Naive thymus-derived CD4-positive, alpha-beta T cell (primary cell): Measurements from ENCODE around the gene RFX3. TPM values are rescaled to one million over a fixed set of nuclear protein-coding genes. Genes with fewer than 3 reads are reported as not detected.
A peak's percentile ranks its signal among the peaks of the same experiment; 100 is the strongest.
"Not testable (repeated sequence)": the region's sequence is repeated elsewhere in the genome, so short reads cannot be mapped to it uniquely, and the experiment has no call there.

ENCODE experiments used
- ATAC-seq: fragments of 150-1000 bp; cut with Tn5 transposase; 2 replicates; pipeline ENCODE4 v1.10.0; 2021; ENCODE audit warnings: mild to moderate bottlenecking, moderate library complexity
- CTCF ChIA-PET: fragments of 350-600 bp; sonication (Branson Sonifier 250); formaldehyde crosslinking; loops from one replicate; lab custom pipeline; 2021; ENCODE audit warnings: antibody characterized with exemption; lab: Charles Lee
- POLR2A ChIA-PET: fragments of 350-600 bp; sonication (Branson Sonifier 250); formaldehyde crosslinking; loops from one replicate; lab custom pipeline; 2021; ENCODE audit warnings: antibody characterized with exemption, inconsistent platforms; lab: Charles Lee
- DNase-seq, 9 donors: peaks; one replicate each; pipeline versions ENCODE4 v3.0.0 to v3.0.0-alpha.2; 2020 to 2022; ENCODE audit warnings: mixed read lengths in 1 of 9
- H3K27ac ChIP-seq: one replicate; pipeline ENCODE4 v1.7.0; 2013; ENCODE audit warnings: mild to moderate bottlenecking, low read depth, low read length, moderate library complexity
- H3K27me3 ChIP-seq, 2 donors: one replicate each; pipeline ENCODE4 v1.7.0; 2013; ENCODE audit warnings: low read length in 2 of 2, mild to moderate bottlenecking in 2 of 2, moderate library complexity in 2 of 2; ENCODE audit not compliant: control insufficient read depth in 2 of 2, insufficient read depth in 2 of 2
- H3K36me3 ChIP-seq, 3 experiments: 1 replicate in 2 of 3; 2 replicates in 1 of 3; pipeline ENCODE4 v1.7.0; 2013; ENCODE audit warnings: low read length in 3 of 3, mild to moderate bottlenecking in 3 of 3, moderate library complexity in 1 of 3; ENCODE audit not compliant: insufficient read depth in 3 of 3, control insufficient read depth in 2 of 3
- H3K4me1 ChIP-seq, 2 donors: one replicate each; pipeline ENCODE4 v1.7.0; 2013; ENCODE audit warnings: low read length in 2 of 2, mild to moderate bottlenecking in 2 of 2, moderate library complexity in 1 of 2; ENCODE audit not compliant: control insufficient read depth in 2 of 2, insufficient read depth in 2 of 2
- H3K4me3 ChIP-seq: 2 replicates; pipeline ENCODE4 v1.7.0; 2013; ENCODE audit warnings: mild to moderate bottlenecking, low read length
- H3K9me3 ChIP-seq, 3 experiments: 1 replicate in 2 of 3; 2 replicates in 1 of 3; pipeline ENCODE4 v1.7.0; 2013; ENCODE audit warnings: low read length in 3 of 3; ENCODE audit not compliant: control insufficient read depth in 2 of 3
- H3K27ac Mint-ChIP-seq, 9 donors: one replicate each; pipeline ENCODE4 v1.8.0; 2020 to 2022; ENCODE audit warnings: mixed read lengths in 9 of 9, mild to moderate bottlenecking in 8 of 9, moderate library complexity in 5 of 9, inconsistent platforms in 2 of 9
- H3K27me3 Mint-ChIP-seq, 5 donors: one replicate each; pipeline ENCODE4 v1.8.0; 2021 to 2022; ENCODE audit warnings: mixed read lengths in 5 of 5, mild to moderate bottlenecking in 1 of 5
- H3K36me3 Mint-ChIP-seq, 5 donors: one replicate each; pipeline ENCODE4 v1.8.0; 2020 to 2022; ENCODE audit warnings: mixed read lengths in 5 of 5, mild to moderate bottlenecking in 3 of 5, inconsistent platforms in 1 of 5
- H3K4me1 Mint-ChIP-seq, 7 donors: one replicate each; pipeline ENCODE4 v1.8.0; 2020 to 2022; ENCODE audit warnings: mixed read lengths in 7 of 7, mild to moderate bottlenecking in 3 of 7, inconsistent platforms in 1 of 7
- H3K4me3 Mint-ChIP-seq, 10 donors: one replicate each; pipeline ENCODE4 v1.8.0; 2020 to 2022; ENCODE audit warnings: mild to moderate bottlenecking in 10 of 10, mixed read lengths in 10 of 10, moderate library complexity in 6 of 10, inconsistent platforms in 2 of 10
- H3K9me3 Mint-ChIP-seq, 11 donors: one replicate each; pipeline ENCODE4 v1.8.0; 2020 to 2022; ENCODE audit warnings: mixed read lengths in 11 of 11, mild to moderate bottlenecking in 4 of 11, inconsistent platforms in 1 of 11, moderate library complexity in 1 of 11
- intact Hi-C, 2 donors: fragments of 100-400 bp; cut with micrococcal nuclease; formaldehyde crosslinking; loops; one replicate each; pipeline ENCODE4 v1.15.1; 2023
- polyA plus RNA-seq, 2 donors: library from polyadenylated mRNA; unstranded; fragments of 300-500 nt; fragmentation: Illumina TruSeq; gene quantifications; one replicate each; pipeline ENCODE4 v1.2.3, GENCODE V29; 2021
- total RNA-seq, 6 experiments: library from RNA in 5 of 6; stranded (reverse) in 5 of 6; gene quantifications; 1 replicate in 5 of 6; 2 replicates in 1 of 6; pipeline ENCODE4 v1.2.3 and lab custom pipeline; 2021 to 2026

The RFX3 gene
- total and polyA plus RNA-seq, 7 experiments from 2014 or later, result 6.2 to 31.7 (median 24.7) TPM

- ATAC-seq, result no peak
- Histone ChIP-seq H3K4me3 (no peak overlapping the region), H3K4me1 (no peaks in the 10 kb centered on the region), H3K27ac (no peak overlapping the region), H3K9me3 (no peaks in the 10 kb centered on the region), H3K27me3 (no peaks in the 10 kb centered on the region), H3K36me3 (no peaks in the 10 kb centered on the region)
- H3K27me3 Mint-ChIP-seq, result no peaks in the 10 kb centered on the region
- no peak overlapping the region for H3K4me3 Mint-ChIP-seq
- no peak for DNase-seq
- H3K4me1 Mint-ChIP-seq, result peaks cover 0 to 9% (median 0%) of the 10 kb centered on the region in 7 donors
- H3K27ac Mint-ChIP-seq, result no peak overlapping the region
- POLR2A ChIA-PET, result no interaction called here
- CTCF ChIA-PET, result no interaction called here
- intact Hi-C loops, result no loop called here
- H3K9me3 Mint-ChIP-seq, result peaks cover 0 to 5% (median 0%) of the 10 kb centered on the region in 11 donors
- peaks cover 0 to 43% (median 20%) of the 10 kb centered on the region in 5 donors for H3K36me3 Mint-ChIP-seq
Observed at GRCh38 chr9:3323714-3324113, 202.1 kb downstream of the RFX3 start.

GRCh38 chr9:3321186-3321585 lies 204.6 kb downstream of the RFX3 start:
- ATAC-seq, result no peak
- peak overlapping the region in 1 of 9 donors; percentile 41 for H3K27ac Mint-ChIP-seq

GRCh38 chr9:3312595-3312994 lies 213.2 kb downstream of the RFX3 start:
- Mint-ChIP-seq H3K9me3 (peaks cover 0 to 11% (median 2%) of the 10 kb centered on the region in 11 donors), H3K4me1 (peaks cover 0 to 18% (median 7%) of the 10 kb centered on the region in 7 donors), H3K36me3 (peaks cover 0 to 68% (median 31%) of the 10 kb centered on the region in 5 donors)
- DNase-seq, H3K27me3 ChIP-seq, H3K27me3 Mint-ChIP-seq, POLR2A ChIA-PET, H3K36me3 ChIP-seq, H3K9me3 ChIP-seq, H3K4me3 ChIP-seq, H3K27ac Mint-ChIP-seq, H3K4me3 Mint-ChIP-seq, H3K27ac ChIP-seq, H3K4me1 ChIP-seq, intact Hi-C loops, CTCF ChIA-PET, ATAC-seq: not testable (repeated sequence)

More at GRCh38 chr9:3321186-3321585, 204.6 kb downstream of the RFX3 start:
- intact Hi-C loops, result no loop called here
- ChIA-PET CTCF (no interaction called here), POLR2A (no interaction called here)
- no peaks in the 10 kb centered on the region for H3K36me3 ChIP-seq
- Mint-ChIP-seq H3K4me1 (peaks cover 0 to 9% (median 0%) of the 10 kb centered on the region in 7 donors), H3K36me3 (peaks cover 0 to 43% (median 32%) of the 10 kb centered on the region in 5 donors), H3K9me3 (peaks cover 0 to 16% (median 0%) of the 10 kb centered on the region in 11 donors), H3K27me3 (no peaks in the 10 kb centered on the region), H3K4me3 (no peak overlapping the region)
- no peaks in the 10 kb centered on the region for H3K9me3 ChIP-seq
- DNase-seq, result no peak
- H3K27ac ChIP-seq, result no peak overlapping the region
- no peaks in the 10 kb centered on the region for H3K4me1 ChIP-seq
- H3K27me3 ChIP-seq, result no peaks in the 10 kb centered on the region
- no peak overlapping the region for H3K4me3 ChIP-seq

- Mint-ChIP-seq H3K4me3 (no peak overlapping the region), H3K27me3 (no peaks in the 10 kb centered on the region), H3K4me1 (peaks cover 0 to 6% (median 2%) of the 10 kb centered on the region in 7 donors), H3K27ac (no peak overlapping the region), H3K36me3 (peaks cover 0 to 73% (median 35%) of the 10 kb centered on the region in 5 donors), H3K9me3 (peaks cover 0 to 17% (median 0%) of the 10 kb centered on the region in 11 donors)
- POLR2A ChIA-PET, result no interaction called here
- Histone ChIP-seq H3K4me3 (no peak overlapping the region), H3K36me3 (peaks cover 0 to 4% (median 0%) of the 10 kb centered on the region in 3 experiments), H3K9me3 (no peaks in the 10 kb centered on the region), H3K27ac (no peak overlapping the region), H3K27me3 (no peaks in the 10 kb centered on the region), H3K4me1 (no peaks in the 10 kb centered on the region)
- DNase-seq, result no peak
- ATAC-seq, result no peak
- CTCF ChIA-PET, result no interaction called here
- intact Hi-C loops, result no loop called here
Observed at GRCh38 chr9:3308609-3309008, 217.2 kb downstream of the RFX3 start.

GRCh38 chr9:3304388-3304787 lies 221.4 kb downstream of the RFX3 start:
- CTCF ChIA-PET, H3K4me3 ChIP-seq, H3K27me3 Mint-ChIP-seq, ATAC-seq, DNase-seq, H3K27ac Mint-ChIP-seq, H3K4me3 Mint-ChIP-seq, H3K27me3 ChIP-seq, H3K9me3 ChIP-seq, intact Hi-C loops, H3K36me3 ChIP-seq, H3K4me1 ChIP-seq, POLR2A ChIA-PET, H3K27ac ChIP-seq, H3K4me1 Mint-ChIP-seq: not testable (repeated sequence)
- H3K9me3 Mint-ChIP-seq, result peaks cover 0 to 17% (median 0%) of the 10 kb centered on the region in 11 donors
- peaks cover 0 to 59% (median 31%) of the 10 kb centered on the region in 5 donors for H3K36me3 Mint-ChIP-seq

- Histone ChIP-seq H3K27ac (no peak overlapping the region), H3K9me3 (no peaks in the 10 kb centered on the region), H3K27me3 (no peaks in the 10 kb centered on the region), H3K4me1 (no peaks in the 10 kb centered on the region), H3K36me3 (no peaks in the 10 kb centered on the region), H3K4me3 (no peak overlapping the region)
- Mint-ChIP-seq H3K27ac (peak overlapping the region in 2 of 9 donors; percentile 4 to 29), H3K36me3 (peaks cover 0 to 30% (median 9%) of the 10 kb centered on the region in 5 donors), H3K27me3 (no peaks in the 10 kb centered on the region), H3K4me1 (peaks cover 0 to 6% (median 0%) of the 10 kb centered on the region in 7 donors), H3K4me3 (no peak overlapping the region), H3K9me3 (peaks cover 0 to 2% (median 0%) of the 10 kb centered on the region in 11 donors)
- ChIA-PET POLR2A (no interaction called here), CTCF (no interaction called here)
- intact Hi-C loops, result no loop called here
- ATAC-seq, result peak; percentile 50
- no peak for DNase-seq
Observed at GRCh38 chr9:3299872-3300271, 225.9 kb downstream of the RFX3 start.

GRCh38 chr9:3296536-3296935 lies 229.3 kb downstream of the RFX3 start:
- Histone ChIP-seq H3K4me3 (no peak overlapping the region), H3K9me3 (no peaks in the 10 kb centered on the region), H3K4me1 (no peaks in the 10 kb centered on the region), H3K36me3 (peaks cover 0 to 5% (median 0%) of the 10 kb centered on the region in 3 experiments), H3K27me3 (no peaks in the 10 kb centered on the region), H3K27ac (no peak overlapping the region)
- H3K4me1 Mint-ChIP-seq, result peaks cover 0 to 6% (median 0%) of the 10 kb centered on the region in 7 donors
- H3K27ac Mint-ChIP-seq, result no peak overlapping the region
- intact Hi-C loops, result no loop called here
- ATAC-seq (no peak), DNase-seq (no peak)
- no peaks in the 10 kb centered on the region for H3K27me3 Mint-ChIP-seq
- ChIA-PET CTCF (no interaction called here), POLR2A (no interaction called here)
- H3K9me3 Mint-ChIP-seq, result no peaks in the 10 kb centered on the region
- H3K4me3 Mint-ChIP-seq, result no peak overlapping the region
- H3K36me3 Mint-ChIP-seq, result peaks cover under 1 to 35% (median 17%) of the 10 kb centered on the region in 5 donors
